SK-N-SH treated with all-trans-retinoic acid at 6 μM for 48 hours (cell line): Measurements from ENCODE around the gene KCNJ12.
"Not testable (repeated sequence)": the region's sequence is repeated elsewhere in the genome, so short reads cannot be mapped to it uniquely, and the experiment has no call there.

Source experiments
- ESRRG ChIP-seq: fragments of 250-450 bp; sonication (Bioruptor Pico); IDR thresholded peaks from 2 replicates; pipeline ENCODE4 v1.6.1; 2021; ENCODE audit warnings: mild to moderate bottlenecking
- TF ChIP-seq, protein P1 (sequence below): fragments of 250-450 bp; sonication (Bioruptor Pico); IDR thresholded peaks from 2 replicates; pipeline ENCODE4 v1.5.1; 2020; ENCODE audit warnings: low read depth, mild to moderate bottlenecking, moderate library complexity

DNA sequence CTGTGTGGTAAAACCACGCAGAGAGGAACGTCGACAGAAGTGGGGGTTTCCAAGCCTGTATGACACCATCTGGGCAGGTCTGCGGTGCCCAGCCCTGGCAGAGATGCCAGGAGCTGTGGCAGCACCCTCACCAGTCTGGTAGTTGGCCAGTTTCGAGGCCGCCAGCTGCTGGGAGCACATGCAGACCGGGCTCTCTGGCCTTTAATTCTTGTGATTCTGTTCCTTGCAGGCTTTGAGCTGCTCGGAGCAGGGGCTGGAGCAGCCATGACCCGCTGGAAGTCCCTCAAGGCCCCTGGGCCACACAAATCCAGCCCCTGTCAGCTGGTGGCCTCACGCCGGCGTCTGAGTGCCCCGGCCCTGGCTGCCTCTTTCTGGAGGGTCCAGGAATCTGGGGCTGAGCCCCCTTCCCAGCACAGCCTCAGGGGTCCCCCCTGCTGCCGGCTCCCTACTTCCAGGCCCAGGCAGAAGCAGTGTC is 36.1 kb downstream of the KCNJ12 start:
- TF ChIP-seq ESRRG (CRISPR knock-in tag) = not testable (repeated sequence)
- TF ChIP-seq, protein P1, sequence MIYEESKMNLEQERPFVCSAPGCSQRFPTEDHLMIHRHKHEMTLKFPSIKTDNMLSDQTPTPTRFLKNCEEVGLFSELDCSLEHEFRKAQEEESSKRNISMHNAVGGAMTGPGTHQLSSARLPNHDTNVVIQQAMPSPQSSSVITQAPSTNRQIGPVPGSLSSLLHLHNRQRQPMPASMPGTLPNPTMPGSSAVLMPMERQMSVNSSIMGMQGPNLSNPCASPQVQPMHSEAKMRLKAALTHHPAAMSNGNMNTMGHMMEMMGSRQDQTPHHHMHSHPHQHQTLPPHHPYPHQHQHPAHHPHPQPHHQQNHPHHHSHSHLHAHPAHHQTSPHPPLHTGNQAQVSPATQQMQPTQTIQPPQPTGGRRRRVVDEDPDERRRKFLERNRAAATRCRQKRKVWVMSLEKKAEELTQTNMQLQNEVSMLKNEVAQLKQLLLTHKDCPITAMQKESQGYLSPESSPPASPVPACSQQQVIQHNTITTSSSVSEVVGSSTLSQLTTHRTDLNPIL (CRISPR knock-in tag) = not testable (repeated sequence)
